GM12891 (cell line): ENCODE measurements around the gene MXD1.

Experiments used
- DNase-seq: peaks from one replicate; pipeline ENCODE4 v3.0.0; 2011; ENCODE audit warnings: low spot score; ENCODE audit not compliant: insufficient read length
- FAIRE-seq: peaks from 2 replicates; lab custom pipeline; 2011; peaks lifted over from hg19 to GRCh38; lab: Jason Lieb, UNC
- PAX5 ChIP-seq: IDR thresholded peaks from 2 replicates; pipeline ENCODE4 v1.6.1; 2011; ENCODE audit warnings: low read length, moderate library complexity, mild to moderate bottlenecking; ENCODE audit not compliant: insufficient read depth, severe bottlenecking
- POLR2A ChIP-seq: IDR thresholded peaks from 2 replicates; pipeline ENCODE4 v1.6.1; 2011; ENCODE audit warnings: low read depth, low read length, control low read depth
- POLR2AphosphoS5 ChIP-seq: IDR thresholded peaks from 2 replicates; pipeline ENCODE4 v1.6.1; 2011; ENCODE audit warnings: low read depth, low read length, control low read depth
- POU2F2 ChIP-seq: IDR thresholded peaks from 2 replicates; pipeline ENCODE4 v1.6.1; 2011; ENCODE audit warnings: low read depth, mild to moderate bottlenecking, control low read depth, low read length, moderate library complexity
- SPI1 ChIP-seq: IDR thresholded peaks from 2 replicates; pipeline ENCODE4 v1.6.1; 2011; ENCODE audit warnings: low read depth, low read length, control low read depth
- TAF1 ChIP-seq: IDR thresholded peaks from 2 replicates; pipeline ENCODE4 v1.6.1; 2011; ENCODE audit warnings: low read depth, low read length, control low read depth

MXD1 gene

GRCh38 chr2:69911985-69912563 lies 2.8 kb upstream of the MXD1 start:
- FAIRE-seq: no peak
- DNase-seq: no peak

GRCh38 chr2:69914164-69914949 lies 552 bp upstream of the MXD1 start:
- DNase-seq (peak; percentile 93), FAIRE-seq (peak; percentile 99)
- TF ChIP-seq POLR2AphosphoS5: peak; percentile 62
- TF ChIP-seq PAX5: peak; percentile 34
- TF ChIP-seq POU2F2: peak; percentile 23; the same call in 1 of the 2 replicates
- TF ChIP-seq POLR2A: peak; percentile 78
- no peak for TF ChIP-seq SPI1
- TF ChIP-seq TAF1: peak; percentile 76

More at GRCh38 chr2:69911985-69912563, 2.8 kb upstream of the MXD1 start:
- TF ChIP-seq POLR2A (no peak), PAX5 (no peak), POLR2AphosphoS5 (no peak), POU2F2 (no peak), SPI1 (no peak), TAF1 (no peak)

- FAIRE-seq: no peak
- no peak for DNase-seq
- no peak for TF ChIP-seq POLR2A
- no peak for TF ChIP-seq TAF1
- TF ChIP-seq POLR2AphosphoS5: no peak
- TF ChIP-seq SPI1: no peak
- TF ChIP-seq PAX5: no peak
- no peak for TF ChIP-seq POU2F2
These were observed 1.2 kb downstream of the MXD1 start for GRCh38 chr2:69916106-69916505.

- DNase-seq: no peak
- no peak for TF ChIP-seq POLR2A
- TF ChIP-seq PAX5: no peak
- no peak for FAIRE-seq
These were observed 2.9 kb downstream of the MXD1 start for GRCh38 chr2:69917852-69918251.

- DNase-seq (no peak), FAIRE-seq (no peak)
- TF ChIP-seq SPI1: 0 out of 2 replicates have a peak, but pooled peaks have one; percentile 24
- no peak for TF ChIP-seq POU2F2
These were observed 3.5 kb downstream of the MXD1 start for GRCh38 chr2:69918401-69918800.

GRCh38 chr2:69923116-69923515 lies 8.2 kb downstream of the MXD1 start:
- no peak for DNase-seq
- FAIRE-seq: no peak
- TF ChIP-seq POLR2A: no peak
- no peak for TF ChIP-seq PAX5
- no peak for TF ChIP-seq SPI1
- TF ChIP-seq POU2F2: no peak
- no peak for TF ChIP-seq POLR2AphosphoS5
- TF ChIP-seq TAF1: no peak

GRCh38 chr2:69926849-69927515 lies 12.1 kb downstream of the MXD1 start:
- TF ChIP-seq TAF1 (no peak), SPI1 (no peak), POLR2AphosphoS5 (no peak), PAX5 (no peak), POU2F2 (no peak), POLR2A (no peak)
- FAIRE-seq (peak; percentile 26), DNase-seq (no peak)

GRCh38 chr2:69931832-69932595 lies 17.1 kb downstream of the MXD1 start:
- no peak for FAIRE-seq
- DNase-seq: no peak
- TF ChIP-seq POLR2AphosphoS5 (no peak), POLR2A (no peak), SPI1 (no peak), POU2F2 (no peak), TAF1 (no peak), PAX5 (no peak)

- no peak for TF ChIP-seq POLR2A
- TF ChIP-seq SPI1: no peak
- no peak for TF ChIP-seq PAX5
- TF ChIP-seq TAF1: no peak
- TF ChIP-seq POLR2AphosphoS5: no peak
- TF ChIP-seq POU2F2: no peak
- FAIRE-seq: no peak
- DNase-seq: no peak
These were observed 17.6 kb downstream of the MXD1 start for GRCh38 chr2:69932596-69932922.
